ENCODE data around the gene ZNF136.

ZNF136 gene

DNA sequence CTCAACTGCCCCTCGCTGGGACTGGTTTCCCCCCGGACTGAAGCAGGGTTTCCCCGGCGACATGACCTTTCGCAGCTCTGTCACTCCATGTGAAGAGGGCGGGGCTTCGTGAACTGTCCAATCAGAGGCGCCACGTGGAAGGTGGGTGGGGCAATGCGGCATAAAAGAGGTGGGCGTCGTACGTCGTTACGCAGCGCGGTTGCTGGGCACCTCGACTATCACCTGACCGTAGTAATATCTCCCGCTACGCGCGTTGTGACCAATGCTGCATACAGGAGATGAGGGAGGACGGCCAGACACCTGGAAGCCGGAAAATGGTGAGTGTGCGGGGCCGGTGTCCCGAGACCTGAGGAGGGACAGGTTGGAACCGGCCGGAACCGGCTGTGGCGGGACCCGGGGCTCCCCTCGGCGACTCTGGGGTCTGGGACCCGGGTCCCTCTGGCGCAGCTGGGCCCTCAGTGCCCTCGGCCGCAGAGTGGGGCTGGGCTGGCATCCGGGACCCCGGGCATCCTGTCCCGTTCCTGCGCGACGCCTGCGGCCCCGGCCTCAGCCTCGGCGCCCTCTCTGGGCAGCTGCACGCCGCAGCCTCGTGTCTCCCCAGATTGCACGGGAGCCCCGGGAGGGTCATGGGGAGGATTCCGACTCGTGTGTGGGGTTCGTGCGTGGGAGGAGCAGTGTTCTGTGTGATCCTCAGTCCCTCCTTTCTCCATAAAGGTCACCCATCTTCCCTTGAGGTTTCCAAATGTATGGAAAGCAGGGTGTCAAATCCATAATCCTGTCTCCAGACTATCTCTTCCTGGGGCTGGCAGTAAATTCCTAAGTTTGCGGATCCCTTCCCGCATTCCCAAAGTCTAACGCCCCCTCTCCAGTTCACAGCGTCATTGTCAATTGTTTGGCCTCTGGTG, 32.2 kb downstream of the ZNF136 start:
- Histone ChIP-seq H3K27ac (replicated peaks) (no peak overlapping the region), H3K27me3 (ENCODE audit: insufficient read depth, poor library complexity, severe bottlenecking) (no peaks in the 10 kb centered on the region), H3K4me3 (replicated peaks; ENCODE audit: insufficient read depth, low read length) (no peak overlapping the region)
- no peak for DNase-seq (ENCODE audit: low read depth in 1 of 2, low spot score in 1 of 2)
- no peak for TF ChIP-seq SPI1 (IDR thresholded peaks at IDR 0.05; ENCODE audit: borderline replicate concordance, low read depth)
- TF ChIP-seq, protein P1, sequence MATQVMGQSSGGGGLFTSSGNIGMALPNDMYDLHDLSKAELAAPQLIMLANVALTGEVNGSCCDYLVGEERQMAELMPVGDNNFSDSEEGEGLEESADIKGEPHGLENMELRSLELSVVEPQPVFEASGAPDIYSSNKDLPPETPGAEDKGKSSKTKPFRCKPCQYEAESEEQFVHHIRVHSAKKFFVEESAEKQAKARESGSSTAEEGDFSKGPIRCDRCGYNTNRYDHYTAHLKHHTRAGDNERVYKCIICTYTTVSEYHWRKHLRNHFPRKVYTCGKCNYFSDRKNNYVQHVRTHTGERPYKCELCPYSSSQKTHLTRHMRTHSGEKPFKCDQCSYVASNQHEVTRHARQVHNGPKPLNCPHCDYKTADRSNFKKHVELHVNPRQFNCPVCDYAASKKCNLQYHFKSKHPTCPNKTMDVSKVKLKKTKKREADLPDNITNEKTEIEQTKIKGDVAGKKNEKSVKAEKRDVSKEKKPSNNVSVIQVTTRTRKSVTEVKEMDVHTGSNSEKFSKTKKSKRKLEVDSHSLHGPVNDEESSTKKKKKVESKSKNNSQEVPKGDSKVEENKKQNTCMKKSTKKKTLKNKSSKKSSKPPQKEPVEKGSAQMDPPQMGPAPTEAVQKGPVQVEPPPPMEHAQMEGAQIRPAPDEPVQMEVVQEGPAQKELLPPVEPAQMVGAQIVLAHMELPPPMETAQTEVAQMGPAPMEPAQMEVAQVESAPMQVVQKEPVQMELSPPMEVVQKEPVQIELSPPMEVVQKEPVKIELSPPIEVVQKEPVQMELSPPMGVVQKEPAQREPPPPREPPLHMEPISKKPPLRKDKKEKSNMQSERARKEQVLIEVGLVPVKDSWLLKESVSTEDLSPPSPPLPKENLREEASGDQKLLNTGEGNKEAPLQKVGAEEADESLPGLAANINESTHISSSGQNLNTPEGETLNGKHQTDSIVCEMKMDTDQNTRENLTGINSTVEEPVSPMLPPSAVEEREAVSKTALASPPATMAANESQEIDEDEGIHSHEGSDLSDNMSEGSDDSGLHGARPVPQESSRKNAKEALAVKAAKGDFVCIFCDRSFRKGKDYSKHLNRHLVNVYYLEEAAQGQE (IDR thresholded peaks at IDR 0.05; ENCODE audit: insufficient replicate concordance, low read depth): no peak
- TF ChIP-seq GABPA (IDR thresholded peaks at IDR 0.05; ENCODE audit: low read depth): no peak
- no peak for TF ChIP-seq POLR2AphosphoS5 (IDR thresholded peaks at IDR 0.05; ENCODE audit: low read depth)
- TF ChIP-seq, protein P2, sequence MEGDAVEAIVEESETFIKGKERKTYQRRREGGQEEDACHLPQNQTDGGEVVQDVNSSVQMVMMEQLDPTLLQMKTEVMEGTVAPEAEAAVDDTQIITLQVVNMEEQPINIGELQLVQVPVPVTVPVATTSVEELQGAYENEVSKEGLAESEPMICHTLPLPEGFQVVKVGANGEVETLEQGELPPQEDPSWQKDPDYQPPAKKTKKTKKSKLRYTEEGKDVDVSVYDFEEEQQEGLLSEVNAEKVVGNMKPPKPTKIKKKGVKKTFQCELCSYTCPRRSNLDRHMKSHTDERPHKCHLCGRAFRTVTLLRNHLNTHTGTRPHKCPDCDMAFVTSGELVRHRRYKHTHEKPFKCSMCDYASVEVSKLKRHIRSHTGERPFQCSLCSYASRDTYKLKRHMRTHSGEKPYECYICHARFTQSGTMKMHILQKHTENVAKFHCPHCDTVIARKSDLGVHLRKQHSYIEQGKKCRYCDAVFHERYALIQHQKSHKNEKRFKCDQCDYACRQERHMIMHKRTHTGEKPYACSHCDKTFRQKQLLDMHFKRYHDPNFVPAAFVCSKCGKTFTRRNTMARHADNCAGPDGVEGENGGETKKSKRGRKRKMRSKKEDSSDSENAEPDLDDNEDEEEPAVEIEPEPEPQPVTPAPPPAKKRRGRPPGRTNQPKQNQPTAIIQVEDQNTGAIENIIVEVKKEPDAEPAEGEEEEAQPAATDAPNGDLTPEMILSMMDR (IDR thresholded peaks at IDR 0.05; ENCODE audit: insufficient read depth, low read length): no peak

DNA sequence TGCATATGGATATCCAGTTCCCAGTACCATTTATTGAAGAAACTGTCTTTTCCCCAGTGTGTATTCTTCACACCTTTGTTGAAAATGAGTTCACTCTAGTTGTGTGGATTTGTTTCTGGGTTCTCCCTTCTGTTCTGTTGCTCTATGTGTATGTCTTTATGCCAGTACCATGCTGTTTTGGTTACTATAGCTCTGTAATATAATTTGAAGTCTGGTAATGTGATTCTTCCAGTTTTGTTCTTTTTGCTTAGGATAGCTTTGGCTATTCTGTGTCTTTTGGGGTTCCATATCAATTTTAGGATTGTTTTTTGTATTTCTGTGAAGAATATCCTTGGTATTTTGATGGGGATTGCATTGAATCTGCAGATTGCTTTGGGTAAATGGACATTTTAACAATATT, 35.2 kb downstream of the ZNF136 start:
- Histone ChIP-seq H3K4me3 (replicated peaks; ENCODE audit: insufficient read depth, low read length) (no peak overlapping the region), H3K27me3 (ENCODE audit: insufficient read depth, poor library complexity, severe bottlenecking) (no peaks in the 10 kb centered on the region), H3K27ac (replicated peaks) (no peak overlapping the region)
- no peak for DNase-seq (ENCODE audit: low read depth in 1 of 2, low spot score in 1 of 2)
- TF ChIP-seq, protein P2 (IDR thresholded peaks at IDR 0.05; ENCODE audit: insufficient read depth, low read length): no peak
- no peak for TF ChIP-seq SPI1 (IDR thresholded peaks at IDR 0.05; ENCODE audit: borderline replicate concordance, low read depth)
- TF ChIP-seq, protein P1 (IDR thresholded peaks at IDR 0.05; ENCODE audit: insufficient replicate concordance, low read depth): no peak
- TF ChIP-seq POLR2AphosphoS5 (IDR thresholded peaks at IDR 0.05; ENCODE audit: low read depth): no peak
- TF ChIP-seq GABPA (IDR thresholded peaks at IDR 0.05; ENCODE audit: low read depth): no peak

DNA sequence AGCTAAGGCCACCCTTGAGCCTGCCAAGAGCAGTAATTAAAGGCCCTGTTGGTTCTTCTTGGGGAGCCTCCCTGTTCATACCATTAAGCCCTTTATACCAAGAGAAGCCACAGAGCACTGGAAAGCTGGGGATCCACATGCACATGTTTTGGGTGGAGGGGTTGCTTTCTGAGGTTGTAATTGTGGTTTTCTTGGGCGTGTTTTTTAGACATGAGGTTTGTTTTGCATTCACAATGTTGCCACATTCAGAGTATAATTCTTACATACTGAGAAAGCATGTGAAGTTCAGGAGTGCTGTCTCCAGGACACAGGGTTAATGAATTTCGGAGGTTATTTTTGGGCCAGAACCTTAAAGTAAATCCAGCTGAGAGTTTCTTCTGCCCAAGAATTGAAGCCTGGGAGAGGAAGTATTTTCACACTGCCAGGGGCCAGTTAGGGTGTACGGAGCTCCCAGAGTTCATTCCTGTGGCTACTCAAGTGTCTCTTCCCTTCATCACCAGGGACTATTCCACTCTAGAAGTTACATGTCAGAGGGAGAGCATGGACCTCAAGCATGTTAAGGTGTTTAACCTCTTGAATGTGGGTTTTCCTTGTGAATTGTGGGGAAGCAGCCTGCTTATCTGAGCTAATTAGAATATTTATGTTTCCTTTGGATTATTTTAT, 37.0 kb downstream of the ZNF136 start:
- TF ChIP-seq, protein P1 (IDR thresholded peaks at IDR 0.05; ENCODE audit: insufficient replicate concordance, low read depth): no peak
- H3K27me3 ChIP-seq (ENCODE audit: insufficient read depth, poor library complexity, severe bottlenecking): no peaks in the 10 kb centered on the region
- no peak for DNase-seq (ENCODE audit: low read depth in 1 of 2, low spot score in 1 of 2)
- no peak overlapping the region for H3K4me3 ChIP-seq (replicated peaks; ENCODE audit: insufficient read depth, low read length)
- no peak overlapping the region for H3K27ac ChIP-seq (replicated peaks)

All from HL-60 (cell line).